HEK293T (cell line): Measurements from ENCODE around the gene MRPL14.
A peak's percentile ranks its signal among the peaks of the same experiment; 100 is the strongest.

Experiments
- CTCF ChIA-PET: fragments of 350-600 bp; formaldehyde crosslinking; extraction: SDS; loops from one replicate; lab custom pipeline; 2021; ENCODE audit warnings: antibody characterized with exemption, inconsistent platforms; lab: Yijun Ruan, JAX
- POLR2A ChIA-PET: fragments of 350-600 bp; formaldehyde crosslinking; extraction: SDS; loops from one replicate; lab custom pipeline; 2020; ENCODE audit warnings: antibody characterized with exemption, inconsistent platforms; lab: Yijun Ruan, JAX
- DNase-seq: peaks from one replicate; pipeline ENCODE4 v3.0.0; 2012; ENCODE audit warnings: mixed read lengths; ENCODE audit errors: extremely low spot score
- ARNT ChIP-seq: fragments of 450-650 bp; IDR thresholded peaks from 2 replicates; pipeline ENCODE4 v1.6.1; 2017; ENCODE audit warnings: mild to moderate bottlenecking
- BHLHE40 ChIP-seq: fragments of 450-650 bp; IDR thresholded peaks from 2 replicates; pipeline ENCODE4 v1.6.1; 2016; ENCODE audit warnings: mild to moderate bottlenecking, moderate library complexity, borderline replicate concordance
- CTBP1 ChIP-seq: fragments of 450-650 bp; IDR thresholded peaks from 2 replicates; pipeline ENCODE4 v1.6.1; 2016; ENCODE audit warnings: borderline replicate concordance
- ELF4 ChIP-seq: fragments of 450-650 bp; IDR thresholded peaks from 2 replicates; pipeline ENCODE4 v1.6.1; 2017; ENCODE audit warnings: antibody characterized with exemption
- FOXA1 ChIP-seq: fragments of 450-650 bp; IDR thresholded peaks from 2 replicates; pipeline ENCODE4 v1.6.1; 2016; ENCODE audit warnings: mild to moderate bottlenecking
- FOXK2 ChIP-seq: fragments of 450-650 bp; IDR thresholded peaks from 2 replicates; pipeline ENCODE4 v1.6.1; 2016; ENCODE audit warnings: mild to moderate bottlenecking
- FOXM1 ChIP-seq: fragments of 450-650 bp; IDR thresholded peaks from 2 replicates; pipeline ENCODE4 v1.6.1; 2017; ENCODE audit warnings: mild to moderate bottlenecking, borderline replicate concordance
- HDGF ChIP-seq: fragments of 450-650 bp; IDR thresholded peaks from 2 replicates; pipeline ENCODE4 v1.6.1; 2017; ENCODE audit warnings: antibody characterized with exemption, borderline replicate concordance
- L3MBTL2 ChIP-seq: fragments of 450-650 bp; conservative IDR thresholded peaks from 2 replicates; pipeline ENCODE4 v1.6.1; 2016; ENCODE audit warnings: mild to moderate bottlenecking
- LEF1 ChIP-seq: fragments of 450-650 bp; IDR thresholded peaks from 2 replicates; pipeline ENCODE4 v1.6.1; 2017; ENCODE audit warnings: mild to moderate bottlenecking, borderline replicate concordance
- NFRKB ChIP-seq: fragments of 450-650 bp; IDR thresholded peaks from 2 replicates; pipeline ENCODE4 v1.6.1; 2016; ENCODE audit warnings: mild to moderate bottlenecking, moderate library complexity
- SP1 ChIP-seq: fragments of 450-650 bp; IDR thresholded peaks from 2 replicates; pipeline ENCODE4 v1.6.1; 2017
- SUZ12 ChIP-seq: fragments of 450-650 bp; IDR thresholded peaks from 2 replicates; pipeline ENCODE4 v1.6.1; 2016; ENCODE audit warnings: mild to moderate bottlenecking
- TARDBP ChIP-seq: fragments of 450-650 bp; IDR thresholded peaks from 2 replicates; pipeline ENCODE4 v1.6.1; 2016
- ZNF384 ChIP-seq: fragments of 450-650 bp; IDR thresholded peaks from 2 replicates; pipeline ENCODE4 v1.6.1; 2016
- TF ChIP-seq, protein P1 (sequence below): fragments of 450-650 bp; IDR thresholded peaks from 2 replicates; pipeline ENCODE4 v1.6.1; 2016

Gene MRPL14

DNA sequence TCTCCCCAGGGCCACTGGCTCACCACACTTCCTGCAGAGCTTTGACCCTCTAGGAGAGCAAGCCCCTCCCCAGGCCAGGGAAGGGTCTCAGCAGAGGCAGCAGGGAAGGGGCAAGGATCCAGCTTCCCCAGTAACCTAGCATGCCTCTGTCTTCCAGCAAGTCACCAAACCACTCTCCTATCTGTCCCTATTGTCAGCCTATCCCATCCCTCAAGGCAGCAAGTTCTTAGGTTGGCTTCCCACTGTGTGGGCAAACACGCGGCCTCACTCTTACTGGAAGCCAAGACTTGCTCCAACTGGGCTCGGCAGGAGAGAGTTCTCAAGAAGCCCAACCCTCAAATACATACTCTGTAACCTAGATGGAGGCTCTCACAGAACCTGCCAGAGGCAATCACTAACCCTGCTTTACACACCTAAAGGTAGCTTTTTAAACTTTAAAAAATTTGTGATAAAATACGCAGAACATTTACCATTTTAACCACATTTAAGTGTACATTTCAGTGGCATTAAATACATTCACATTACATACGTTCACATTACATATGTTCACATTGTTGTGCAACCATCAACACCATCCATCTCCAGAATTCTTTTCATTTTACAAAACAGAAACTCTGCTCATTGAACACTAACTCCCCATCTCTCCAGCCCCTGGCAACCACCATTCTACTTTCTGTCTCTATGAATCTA, 58.5 kb downstream of the MRPL14 start:
- peak; percentile 42 for DNase-seq
- ChIA-PET POLR2A (no interaction called here), CTCF (interaction anchor here (0.5 kb wide), 1 partner anchor 299 kb away, joined by 4 read pairs; the partner anchor contains the start of gene VEGFA)
- no peak for TF ChIP-seq BHLHE40
- TF ChIP-seq ZNF384: no peak
- TF ChIP-seq FOXK2: no peak
- TF ChIP-seq FOXA1: 0 out of 2 replicates have a peak, but pooled peaks have one; percentile 48
- peak; percentile 71; the same call in 1 of the 2 replicates for TF ChIP-seq HDGF
- no peak for TF ChIP-seq NFRKB
- no peak for TF ChIP-seq FOXM1
- TF ChIP-seq L3MBTL2: peak; percentile 68

DNA sequence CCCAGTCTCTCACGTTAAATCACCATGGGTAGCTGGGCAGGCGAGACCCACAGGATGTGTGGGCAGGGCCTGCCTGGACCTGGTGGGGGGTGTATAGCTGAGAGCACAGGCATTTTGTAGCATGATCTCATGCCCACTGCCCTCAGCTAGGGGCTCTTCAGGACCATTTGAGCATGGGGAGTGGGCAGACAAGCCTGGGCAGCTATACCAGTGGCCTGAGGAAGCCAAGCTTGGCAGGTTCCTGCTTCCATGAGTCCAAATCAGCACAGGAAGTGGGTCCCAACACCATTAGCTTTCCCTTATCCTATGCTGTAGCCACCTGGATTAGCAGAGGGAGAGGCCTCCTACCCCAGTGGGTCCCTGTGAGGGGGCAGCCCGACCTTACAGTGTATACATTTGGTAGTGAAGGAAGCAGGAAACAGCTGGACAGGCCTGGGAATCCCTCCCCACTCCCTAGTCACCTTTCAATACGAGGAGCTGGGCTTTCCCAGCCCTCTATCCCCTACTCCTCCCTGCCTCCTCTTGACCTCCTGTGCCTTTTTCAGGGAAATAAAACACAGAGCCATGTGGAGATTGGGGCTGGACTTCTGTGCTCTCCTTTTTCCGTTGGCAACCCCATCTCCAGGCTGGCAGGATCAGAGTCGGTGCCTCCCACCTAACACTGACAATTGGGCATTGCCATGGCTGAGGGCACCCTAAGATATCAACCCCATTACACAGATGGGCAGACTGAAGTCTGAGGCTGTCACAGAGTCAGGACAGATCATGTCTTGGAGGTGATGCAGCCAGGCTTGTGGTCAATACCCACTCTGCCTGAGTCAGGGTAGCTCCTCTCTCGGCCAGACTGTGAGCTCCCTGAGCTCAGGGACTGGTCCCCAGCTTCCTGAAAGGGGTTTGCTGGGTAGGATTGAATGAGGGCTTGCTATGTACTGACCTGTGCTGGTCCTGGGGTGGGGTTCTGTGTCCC, 59.8 kb downstream of the MRPL14 start:
- DNase-seq: no peak
- ChIA-PET POLR2A (interaction anchor here (0.9 to 1.2 kb wide), 2 partner anchors 295 to 297 kb away, joined by 3 to 4 read pairs; partner anchors contain the start of gene VEGFA), CTCF (interaction anchor here (0.5 to 0.6 kb wide), 2 partner anchors 147 to 469 kb away, joined by 3 to 4 read pairs; no protein-coding TSS in a partner anchor)
- no peak for TF ChIP-seq CTBP1

DNA sequence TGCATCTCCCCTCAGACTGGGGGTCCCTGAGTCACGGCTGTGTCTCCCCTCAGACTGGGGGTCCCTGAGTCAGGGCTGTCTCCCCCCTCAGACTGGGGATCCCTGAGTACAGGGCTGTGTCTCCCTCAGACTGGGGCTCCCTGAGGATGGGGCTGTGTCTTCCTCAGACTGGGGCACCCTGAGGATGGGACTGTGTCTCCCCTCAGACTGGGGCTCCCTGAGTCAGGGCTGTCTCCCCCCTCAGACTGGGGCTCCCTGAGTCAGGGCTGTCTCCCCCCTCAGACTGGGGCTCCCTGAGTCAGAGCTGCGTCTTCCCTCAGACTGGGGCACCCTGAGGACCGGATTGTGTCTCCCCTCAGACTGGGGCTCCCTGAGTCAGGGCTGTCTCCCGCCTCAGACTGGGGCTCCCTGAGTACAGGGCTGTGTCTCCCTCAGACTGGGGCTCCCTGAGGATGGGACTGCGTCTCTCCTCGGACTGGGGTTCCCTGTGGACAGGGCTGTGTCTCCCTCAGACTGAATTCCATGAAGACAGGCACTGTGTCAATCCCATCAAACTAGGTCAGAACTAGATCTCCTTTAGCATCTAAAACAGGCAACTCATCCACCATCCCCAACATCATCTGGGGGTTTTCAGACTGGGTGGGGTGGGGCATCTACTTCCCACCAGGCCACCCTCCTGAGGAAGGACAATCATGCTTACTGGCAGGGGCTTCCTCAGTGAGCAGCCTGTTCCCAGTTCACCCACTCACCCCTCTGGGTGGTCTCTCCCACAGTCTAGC, 60.7 kb downstream of the MRPL14 start:
- no peak for DNase-seq
- TF ChIP-seq NFRKB (no peak), ELF4 (no peak), ARNT (no peak), TARDBP (no peak), ZNF384 (no peak), L3MBTL2 (no peak), FOXK2 (no peak), CTBP1 (no peak), FOXA1 (no peak), SP1 (no peak), HDGF (no peak)
- TF ChIP-seq, protein P1, sequence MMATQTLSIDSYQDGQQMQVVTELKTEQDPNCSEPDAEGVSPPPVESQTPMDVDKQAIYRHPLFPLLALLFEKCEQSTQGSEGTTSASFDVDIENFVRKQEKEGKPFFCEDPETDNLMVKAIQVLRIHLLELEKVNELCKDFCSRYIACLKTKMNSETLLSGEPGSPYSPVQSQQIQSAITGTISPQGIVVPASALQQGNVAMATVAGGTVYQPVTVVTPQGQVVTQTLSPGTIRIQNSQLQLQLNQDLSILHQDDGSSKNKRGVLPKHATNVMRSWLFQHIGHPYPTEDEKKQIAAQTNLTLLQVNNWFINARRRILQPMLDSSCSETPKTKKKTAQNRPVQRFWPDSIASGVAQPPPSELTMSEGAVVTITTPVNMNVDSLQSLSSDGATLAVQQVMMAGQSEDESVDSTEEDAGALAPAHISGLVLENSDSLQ: no peak
- CTCF ChIA-PET: interaction anchor here (0.6 kb wide), 1 partner anchor 468 kb away, joined by 4 read pairs; no protein-coding TSS in a partner anchor
- POLR2A ChIA-PET: interaction anchor here (0.9 to 1.2 kb wide), 2 partner anchors 294 to 297 kb away, joined by 3 to 4 read pairs; partner anchors contain the start of gene VEGFA

DNA sequence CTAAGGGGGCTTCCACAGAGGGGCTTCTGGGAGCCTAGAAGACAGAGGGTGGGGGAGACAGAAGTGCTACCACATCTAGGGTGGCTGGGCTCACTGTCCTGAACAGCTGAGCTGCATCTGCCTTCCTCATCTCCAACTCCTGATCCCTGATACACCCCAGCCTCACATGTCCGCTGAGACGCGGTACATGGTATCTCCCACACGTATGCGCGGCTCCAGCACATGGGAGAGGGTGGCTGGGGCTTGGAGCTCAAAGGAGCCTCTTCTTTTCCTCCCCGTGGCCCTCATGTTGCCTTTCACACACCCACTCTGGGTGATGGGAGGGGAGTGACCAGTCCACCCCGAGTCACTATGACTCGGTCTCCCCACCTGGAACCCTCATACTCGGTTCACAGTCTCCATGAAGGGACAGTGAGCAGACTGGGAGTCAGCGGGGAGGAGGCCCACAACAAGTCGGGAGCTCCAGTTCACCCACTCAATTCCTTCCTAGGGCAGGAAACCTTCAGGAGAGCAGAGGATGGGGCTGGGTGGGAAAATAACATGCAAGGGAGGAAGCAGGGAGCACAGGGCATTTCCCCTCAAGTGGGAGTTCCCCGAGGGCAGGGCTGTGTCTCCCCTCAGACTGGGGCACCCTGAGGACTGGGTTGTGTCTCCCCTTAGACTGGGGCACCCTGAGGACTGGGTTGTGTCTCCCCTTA, 61.7 kb downstream of the MRPL14 start:
- ChIA-PET POLR2A (interaction anchor here (0.9 kb wide), 1 partner anchor 13 kb away, joined by 3 read pairs; no protein-coding TSS in a partner anchor), CTCF (interaction anchor here (1.0 kb wide), 2 partner anchors 8 to 9 kb away, joined by 3 to 8 read pairs; no protein-coding TSS in a partner anchor)
- DNase-seq: no peak
- TF ChIP-seq FOXM1 (no peak), SP1 (no peak), SUZ12 (no peak), LEF1 (no peak), NFRKB (no peak), CTBP1 (no peak), ZNF384 (no peak), HDGF (no peak), FOXA1 (no peak), FOXK2 (no peak), BHLHE40 (no peak), ELF4 (no peak), L3MBTL2 (no peak), TARDBP (no peak), ARNT (no peak)
- TF ChIP-seq, protein P1: no peak

DNA sequence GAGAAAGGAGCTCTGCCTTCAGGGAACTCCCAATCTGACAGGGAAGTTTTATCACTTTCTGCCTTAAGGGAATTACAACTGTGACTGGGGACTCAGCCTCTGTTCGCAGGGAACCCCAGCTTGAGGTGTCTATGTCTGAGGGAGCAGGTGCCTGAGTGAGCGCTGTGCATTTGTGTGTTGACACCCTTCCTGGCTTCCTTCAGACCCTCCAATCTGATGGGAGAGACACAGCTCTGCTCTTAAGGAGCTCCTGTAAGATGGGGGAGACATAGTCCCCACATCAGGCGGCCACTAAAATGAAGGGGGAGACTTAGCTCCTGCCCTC, 62.3 kb downstream of the MRPL14 start:
- ChIA-PET CTCF (interaction anchor here (0.6 to 1.0 kb wide), 4 partner anchors 8 to 268 kb away, joined by 3 to 8 read pairs (median 6); no protein-coding TSS in a partner anchor), POLR2A (interaction anchor here (0.6 to 1.0 kb wide), 3 partner anchors 8 to 295 kb away, joined by 3 read pairs; partner anchors contain the start of gene VEGFA)
- no peak for DNase-seq
- no peak for TF ChIP-seq FOXM1
- no peak for TF ChIP-seq SP1
- no peak for TF ChIP-seq L3MBTL2
- TF ChIP-seq TARDBP: no peak
- no peak for TF ChIP-seq ZNF384
- TF ChIP-seq SUZ12: no peak
